Suprapubic skin (tissue), 4 donors: Measurements from ENCODE around the gene CENATAC.

Experiments
- EP300 ChIP-seq: sonication (generic); formaldehyde crosslinking; IDR thresholded peaks from one replicate; pipeline ENCODE4 v1.6.1; 2017; ENCODE audit warnings: antibody characterized with exemption
- POLR2A ChIP-seq, 2 donors: fragments of 450-650 bp; IDR thresholded peaks; one replicate each; pipeline ENCODE4 v1.6.1; 2017; ENCODE audit warnings: antibody characterized with exemption in 2 of 2, mild to moderate bottlenecking in 2 of 2, moderate library complexity in 2 of 2
- POLR2AphosphoS5 ChIP-seq, 3 donors: sonication (generic); formaldehyde crosslinking; IDR thresholded peaks; one replicate each; pipeline ENCODE4 v1.6.1; 2017; ENCODE audit warnings: antibody characterized with exemption in 3 of 3
- TF ChIP-seq, protein P1 (sequence below), 2 donors: fragments of 200-600 bp in 1 of 2; fragments of 450-650 bp in 1 of 2; sonication (generic) in 1 of 2; IDR thresholded peaks; one replicate each; pipeline ENCODE4 v1.5.1; 2016 to 2019; ENCODE audit warnings: antibody characterized with exemption in 2 of 2, mild to moderate bottlenecking in 1 of 2, moderate library complexity in 1 of 2

DNA sequence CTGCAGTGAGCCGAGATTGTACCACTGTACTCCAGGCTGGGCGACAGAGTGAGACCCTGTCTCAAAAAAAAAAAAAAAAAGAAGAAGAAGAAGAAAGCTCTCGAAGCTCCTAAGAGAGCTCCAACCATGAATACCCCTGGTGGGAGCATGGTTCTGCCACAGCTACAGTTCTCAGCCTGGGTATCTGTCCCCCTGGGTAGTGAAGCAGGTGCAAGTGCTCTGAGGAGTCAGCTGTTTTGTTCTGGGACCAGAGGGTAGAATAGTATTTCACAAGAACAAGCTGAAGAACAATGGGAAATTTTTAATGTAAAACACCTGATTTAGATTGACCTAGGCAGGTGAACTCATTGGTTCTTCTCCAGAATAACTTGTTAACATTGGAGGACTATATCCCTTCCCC, 63.3 kb downstream of the CENATAC start:
- TF ChIP-seq, protein P1, sequence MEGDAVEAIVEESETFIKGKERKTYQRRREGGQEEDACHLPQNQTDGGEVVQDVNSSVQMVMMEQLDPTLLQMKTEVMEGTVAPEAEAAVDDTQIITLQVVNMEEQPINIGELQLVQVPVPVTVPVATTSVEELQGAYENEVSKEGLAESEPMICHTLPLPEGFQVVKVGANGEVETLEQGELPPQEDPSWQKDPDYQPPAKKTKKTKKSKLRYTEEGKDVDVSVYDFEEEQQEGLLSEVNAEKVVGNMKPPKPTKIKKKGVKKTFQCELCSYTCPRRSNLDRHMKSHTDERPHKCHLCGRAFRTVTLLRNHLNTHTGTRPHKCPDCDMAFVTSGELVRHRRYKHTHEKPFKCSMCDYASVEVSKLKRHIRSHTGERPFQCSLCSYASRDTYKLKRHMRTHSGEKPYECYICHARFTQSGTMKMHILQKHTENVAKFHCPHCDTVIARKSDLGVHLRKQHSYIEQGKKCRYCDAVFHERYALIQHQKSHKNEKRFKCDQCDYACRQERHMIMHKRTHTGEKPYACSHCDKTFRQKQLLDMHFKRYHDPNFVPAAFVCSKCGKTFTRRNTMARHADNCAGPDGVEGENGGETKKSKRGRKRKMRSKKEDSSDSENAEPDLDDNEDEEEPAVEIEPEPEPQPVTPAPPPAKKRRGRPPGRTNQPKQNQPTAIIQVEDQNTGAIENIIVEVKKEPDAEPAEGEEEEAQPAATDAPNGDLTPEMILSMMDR (IDR thresholded peaks at IDR 0.05): no peak
- TF ChIP-seq EP300 (no peak), POLR2AphosphoS5 (IDR thresholded peaks at IDR 0.05) (no peak), POLR2A (IDR thresholded peaks at IDR 0.05) (no peak)
